ENCODE results near the gene MAGI2.
"Not testable (repeated sequence)": the region's sequence is repeated elsewhere in the genome, so short reads cannot be mapped to it uniquely, and the experiment has no call there.

The MAGI2 gene

GRCh38 chr7:78635026-78635793 lies 818.3 kb downstream of the MAGI2 start:
- DNase-seq (ENCODE audit: low read depth) = no peak

GRCh38 chr7:78634093-78634492 lies 819.4 kb downstream of the MAGI2 start:
- no peak for DNase-seq (ENCODE audit: low read depth)

GRCh38 chr7:78620920-78621319 lies 832.5 kb downstream of the MAGI2 start:
- no peak for DNase-seq (ENCODE audit: low read depth)

- no peak for DNase-seq (ENCODE audit: low read depth)
Observed at GRCh38 chr7:78616539-78616938, 836.9 kb downstream of the MAGI2 start.

GRCh38 chr7:78609281-78609680 lies 844.2 kb downstream of the MAGI2 start:
- DNase-seq (ENCODE audit: low read depth) = no peak

- no peak for DNase-seq (ENCODE audit: low read depth)
Observed at GRCh38 chr7:78607099-78607498, 846.4 kb downstream of the MAGI2 start.

DNA sequence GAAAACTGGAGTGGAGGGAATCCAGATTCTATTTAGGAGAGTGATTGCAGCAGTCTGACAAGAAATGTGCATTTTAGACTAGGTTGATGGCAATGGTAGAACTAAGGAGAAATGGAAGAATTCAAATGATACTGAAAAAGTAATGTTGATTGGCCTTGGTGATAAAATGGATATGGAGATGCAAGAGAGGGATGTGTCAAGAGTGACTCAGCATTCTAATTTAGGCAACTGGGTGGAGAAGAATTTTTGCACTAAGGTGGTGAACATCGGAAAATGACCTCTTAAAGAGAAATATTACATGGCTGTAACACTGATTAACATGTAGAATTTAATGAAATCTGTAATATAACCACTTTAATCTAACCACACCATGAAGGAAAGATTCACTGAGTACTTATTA lies 848.3 kb downstream of the MAGI2 start:
- DNase-seq (ENCODE audit: low read depth) = no peak

GRCh38 chr7:78601728-78602127 lies 851.7 kb downstream of the MAGI2 start:
- no peak for DNase-seq (ENCODE audit: low read depth)

GRCh38 chr7:78594156-78594555 lies 859.3 kb downstream of the MAGI2 start:
- DNase-seq (ENCODE audit: low read depth) = no peak

GRCh38 chr7:78588393-78588792 lies 865.1 kb downstream of the MAGI2 start:
- DNase-seq (ENCODE audit: low read depth) = no peak

GRCh38 chr7:78587443-78588044 lies 865.9 kb downstream of the MAGI2 start:
- no peak for DNase-seq (ENCODE audit: low read depth)

GRCh38 chr7:78585980-78586379 lies 867.5 kb downstream of the MAGI2 start:
- no peak for DNase-seq (ENCODE audit: low read depth)

DNA sequence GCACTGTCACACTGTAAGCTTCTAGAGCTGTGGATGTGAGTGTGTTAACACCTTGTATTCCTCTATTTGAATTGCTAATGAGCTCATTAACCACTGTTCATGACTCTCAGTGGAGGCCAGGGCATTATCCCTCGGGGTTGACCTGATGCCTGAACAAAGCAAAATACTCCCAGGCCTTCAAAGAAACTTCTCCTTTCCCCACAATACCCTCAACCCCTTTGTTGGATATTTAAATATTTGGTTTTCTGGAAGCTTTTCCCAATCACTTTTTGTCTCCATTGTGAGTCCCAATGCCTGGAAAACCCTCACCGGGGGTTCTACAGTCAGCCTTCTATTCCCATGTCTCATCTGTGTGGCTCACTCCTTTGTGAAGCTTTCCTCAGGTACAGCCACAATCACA lies 874.8 kb downstream of the MAGI2 start:
- no peak for DNase-seq (ENCODE audit: low read depth)

- not testable (repeated sequence) for DNase-seq (ENCODE audit: low read depth)
Observed at GRCh38 chr7:78577174-78577952, 876.1 kb downstream of the MAGI2 start.

GRCh38 chr7:78576236-78576635 lies 877.2 kb downstream of the MAGI2 start:
- no peak for DNase-seq (ENCODE audit: low read depth)

- DNase-seq (ENCODE audit: low read depth) = no peak
Observed at GRCh38 chr7:78571292-78571691, 882.2 kb downstream of the MAGI2 start.

DNA sequence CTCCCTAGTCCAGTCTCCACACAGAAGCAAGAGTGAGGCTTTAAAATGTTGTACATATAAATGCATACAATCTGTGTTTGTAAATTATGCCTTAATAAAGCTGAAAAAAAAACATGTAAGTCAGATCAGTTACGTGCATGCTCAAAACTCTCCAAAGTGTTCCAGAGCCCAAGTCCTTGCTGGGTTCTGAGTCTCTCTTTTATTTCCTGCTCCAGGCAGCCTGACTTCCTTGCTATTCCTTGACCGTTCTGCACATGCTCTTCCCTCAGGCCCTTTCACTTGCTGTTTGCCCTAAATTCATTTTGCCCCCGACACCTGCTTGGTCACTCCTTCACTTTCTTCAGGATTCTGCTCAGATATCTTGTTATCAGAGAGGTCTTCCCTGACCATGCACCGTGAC lies 884.8 kb downstream of the MAGI2 start:
- DNase-seq (ENCODE audit: low read depth) = no peak

- DNase-seq (ENCODE audit: low read depth) = no peak
Observed at GRCh38 chr7:78567836-78568235, 885.6 kb downstream of the MAGI2 start.

DNA sequence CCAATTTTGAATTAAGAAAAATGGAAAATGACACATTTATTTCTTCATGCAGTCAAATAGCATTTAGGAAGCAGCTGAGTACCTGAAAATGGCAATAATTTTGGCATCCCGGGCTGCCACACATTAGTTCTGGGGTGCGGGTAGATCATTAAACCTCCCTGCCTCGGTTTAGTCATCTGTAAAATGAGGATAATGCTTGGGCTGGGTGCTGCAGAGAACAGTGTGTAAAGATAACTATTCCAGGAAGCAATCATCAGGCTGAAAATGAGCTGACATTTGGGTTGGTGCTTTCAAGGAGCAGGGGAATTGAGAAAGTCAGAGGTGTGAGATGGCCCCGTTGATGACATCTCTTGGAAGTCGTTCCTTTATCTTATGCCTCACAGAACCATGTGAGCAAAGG lies 887.7 kb downstream of the MAGI2 start:
- DNase-seq (ENCODE audit: low read depth) = no peak

DNA sequence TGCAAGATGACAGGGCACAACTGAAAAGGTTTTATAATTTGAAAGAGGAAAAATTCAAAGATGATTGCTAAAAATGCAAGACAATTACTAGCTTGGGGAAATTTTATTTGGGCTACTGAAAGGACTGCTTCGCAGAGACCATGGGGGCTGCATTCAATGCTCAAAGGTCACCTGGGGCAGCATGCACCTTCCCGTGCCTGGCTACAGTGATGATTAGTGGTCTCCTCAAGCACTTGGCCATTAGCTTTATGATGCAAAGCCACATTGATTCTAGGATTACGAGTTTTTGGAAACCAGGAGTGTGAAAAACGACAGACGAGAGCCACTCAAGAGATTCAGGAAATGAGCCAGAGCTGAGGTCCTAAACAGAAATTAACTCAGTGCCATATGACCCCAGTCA lies 890.3 kb downstream of the MAGI2 start:
- no peak for DNase-seq (ENCODE audit: low read depth)

- DNase-seq (ENCODE audit: low read depth) = no peak
Observed at GRCh38 chr7:78562191-78562590, 891.3 kb downstream of the MAGI2 start.

DNA sequence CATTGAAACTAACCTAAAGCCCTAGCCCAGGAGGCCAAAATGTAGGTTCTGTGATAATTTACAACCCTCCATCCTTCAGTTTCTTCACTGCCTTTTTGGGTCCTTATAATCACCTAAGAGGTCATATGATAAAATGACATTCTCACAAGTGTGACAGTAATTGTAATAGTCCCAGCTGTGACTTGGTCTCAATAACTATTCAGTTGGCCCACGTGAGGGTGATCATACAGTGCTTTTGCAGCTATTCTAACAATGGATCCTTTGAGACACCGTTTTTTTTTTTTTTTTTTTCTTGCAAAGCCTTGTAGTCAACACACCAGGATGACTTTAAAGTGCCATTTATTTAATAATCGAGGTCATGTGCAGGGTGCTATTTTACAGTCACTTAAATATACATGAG lies 894.9 kb downstream of the MAGI2 start:
- DNase-seq (ENCODE audit: low read depth) = no peak

GRCh38 chr7:78543976-78544375 lies 909.5 kb downstream of the MAGI2 start:
- DNase-seq (ENCODE audit: low read depth) = no peak

Data from stimulated activated CD8-positive, alpha-beta memory T cell treated with anti-CD3 and anti-CD28 coated beads, Interleukin-15, amount 100 ng/mL, for 1 hour (primary cell).